HG02943 (cell line): ENCODE results near the gene SLC25A25.
A peak's percentile ranks its signal among the peaks of the same experiment; 100 is the strongest.
"Not testable (repeated sequence)": the region's sequence is repeated elsewhere in the genome, so short reads cannot be mapped to it uniquely, and the experiment has no call there.

Source experiments
- ATAC-seq: cut with Tn5 transposase; IDR thresholded peaks from one replicate; pipeline ENCODE4 v1.9.1; 2021; ENCODE audit warnings: mild to moderate bottlenecking, low read depth, moderate library complexity; ENCODE audit not compliant: unreplicated experiment

Gene SLC25A25

GRCh38 chr9:128067645-128068385, at the start of gene SLC25A25:
Gene SLC25A25 (plus strand): TSS chr9:128068232. CDS start chr9:128068320, 88 bp downstream.
- peak; percentile 67 for ATAC-seq

GRCh38 chr9:128020692-128021091, 47.3 kb upstream of the SLC25A25 start:
- no peak for ATAC-seq

GRCh38 chr9:128021098-128021497, 46.9 kb upstream of the SLC25A25 start:
- ATAC-seq, result no peak

- no peak for ATAC-seq
Observed at GRCh38 chr9:128022886-128023285, 45.1 kb upstream of the SLC25A25 start.

GRCh38 chr9:128023671-128024070, 44.4 kb upstream of the SLC25A25 start:
- not testable (repeated sequence) for ATAC-seq

GRCh38 chr9:128024761-128025308, 43.2 kb upstream of the SLC25A25 start:
- no peak for ATAC-seq

GRCh38 chr9:128025736-128026135, 42.3 kb upstream of the SLC25A25 start:
- no peak for ATAC-seq

GRCh38 chr9:128026255-128026772, 41.7 kb upstream of the SLC25A25 start:
- ATAC-seq, result no peak

GRCh38 chr9:128026773-128027541, 41.1 kb upstream of the SLC25A25 start:
- ATAC-seq, result no peak

- ATAC-seq, result no peak
Observed at GRCh38 chr9:128027705-128028104, 40.3 kb upstream of the SLC25A25 start.

GRCh38 chr9:128033609-128034008, 34.4 kb upstream of the SLC25A25 start:
- ATAC-seq, result no peak

GRCh38 chr9:128034821-128035652, 33.0 kb upstream of the SLC25A25 start:
- no peak for ATAC-seq

- not testable (repeated sequence) for ATAC-seq
Observed at GRCh38 chr9:128036522-128036921, 31.5 kb upstream of the SLC25A25 start.

- ATAC-seq, result not testable (repeated sequence)
Observed at GRCh38 chr9:128040783-128041182, 27.2 kb upstream of the SLC25A25 start.

- ATAC-seq, result no peak
Observed at GRCh38 chr9:128042043-128042442, 26.0 kb upstream of the SLC25A25 start.

- ATAC-seq, result no peak
Observed at GRCh38 chr9:128043467-128043868, 24.6 kb upstream of the SLC25A25 start.

- ATAC-seq, result not testable (repeated sequence)
Observed at GRCh38 chr9:128045409-128045808, 22.6 kb upstream of the SLC25A25 start.

- ATAC-seq, result no peak
Observed at GRCh38 chr9:128045831-128046230, 22.2 kb upstream of the SLC25A25 start.

GRCh38 chr9:128047231-128047630, 20.8 kb upstream of the SLC25A25 start:
- no peak for ATAC-seq

- no peak for ATAC-seq
Observed at GRCh38 chr9:128048663-128049062, 19.4 kb upstream of the SLC25A25 start.
